WI38 (cell line): Measurements from ENCODE around the gene ENDOU.
"Not testable (repeated sequence)": the region's sequence is repeated elsewhere in the genome, so short reads cannot be mapped to it uniquely, and the experiment has no call there.

Source experiments
- H3K4me3 ChIP-seq: 2 replicates; pipeline ENCODE4 v1.5.1; 2011; ENCODE audit warnings: low read depth, mild to moderate bottlenecking, control low read depth, low read length
- TF ChIP-seq, protein P1 (sequence below): IDR thresholded peaks from 2 replicates; pipeline ENCODE4 v1.5.1; 2012; ENCODE audit warnings: low read depth, mild to moderate bottlenecking, control low read depth, low read length

Gene ENDOU

DNA sequence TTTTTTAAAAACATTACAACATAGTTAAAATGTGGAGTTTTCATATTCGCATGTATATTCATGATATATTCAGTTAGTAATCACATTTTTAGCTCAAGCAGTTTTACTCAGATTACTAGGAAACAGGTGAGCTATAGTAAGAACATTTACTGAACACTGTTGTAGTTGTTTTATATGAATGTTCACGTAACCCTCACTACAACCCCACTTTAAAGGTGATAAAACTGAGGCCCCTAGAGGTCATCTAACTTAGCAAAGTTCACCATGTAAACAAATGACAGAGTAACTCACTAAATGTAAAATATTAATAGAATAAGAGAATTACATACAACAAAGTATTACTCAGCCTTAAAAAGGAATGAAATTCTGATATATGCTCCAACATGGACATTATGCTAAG, 45.5 kb downstream of the ENDOU start:
- H3K4me3 ChIP-seq: no peak overlapping the region
- TF ChIP-seq, protein P1, sequence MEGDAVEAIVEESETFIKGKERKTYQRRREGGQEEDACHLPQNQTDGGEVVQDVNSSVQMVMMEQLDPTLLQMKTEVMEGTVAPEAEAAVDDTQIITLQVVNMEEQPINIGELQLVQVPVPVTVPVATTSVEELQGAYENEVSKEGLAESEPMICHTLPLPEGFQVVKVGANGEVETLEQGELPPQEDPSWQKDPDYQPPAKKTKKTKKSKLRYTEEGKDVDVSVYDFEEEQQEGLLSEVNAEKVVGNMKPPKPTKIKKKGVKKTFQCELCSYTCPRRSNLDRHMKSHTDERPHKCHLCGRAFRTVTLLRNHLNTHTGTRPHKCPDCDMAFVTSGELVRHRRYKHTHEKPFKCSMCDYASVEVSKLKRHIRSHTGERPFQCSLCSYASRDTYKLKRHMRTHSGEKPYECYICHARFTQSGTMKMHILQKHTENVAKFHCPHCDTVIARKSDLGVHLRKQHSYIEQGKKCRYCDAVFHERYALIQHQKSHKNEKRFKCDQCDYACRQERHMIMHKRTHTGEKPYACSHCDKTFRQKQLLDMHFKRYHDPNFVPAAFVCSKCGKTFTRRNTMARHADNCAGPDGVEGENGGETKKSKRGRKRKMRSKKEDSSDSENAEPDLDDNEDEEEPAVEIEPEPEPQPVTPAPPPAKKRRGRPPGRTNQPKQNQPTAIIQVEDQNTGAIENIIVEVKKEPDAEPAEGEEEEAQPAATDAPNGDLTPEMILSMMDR: no peak

- TF ChIP-seq, protein P1: no peak
- no peak overlapping the region for H3K4me3 ChIP-seq
These were observed 53.2 kb downstream of the ENDOU start for GRCh38 chr12:47672068-47672467.

DNA sequence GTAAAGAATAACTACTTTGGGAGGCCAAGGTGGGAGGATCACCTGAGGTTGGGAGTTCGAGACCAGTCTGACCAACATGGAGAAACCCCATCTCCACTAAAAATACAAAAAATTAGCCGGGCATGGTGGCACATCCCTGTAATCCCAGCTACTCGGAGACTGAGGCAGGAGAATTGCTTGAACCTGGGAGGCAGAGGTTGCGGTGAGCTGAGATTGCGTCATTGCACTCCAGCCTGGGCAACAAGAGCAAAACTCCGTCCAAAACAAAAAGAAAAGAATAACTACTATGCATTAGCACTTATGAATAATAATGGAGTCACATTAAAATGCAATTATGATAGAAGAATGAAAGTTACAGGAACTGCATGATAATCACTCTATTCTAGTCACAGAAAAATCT, 57.4 kb downstream of the ENDOU start:
- not testable (repeated sequence) for H3K4me3 ChIP-seq
